Measurements from ENCODE around the gene CAB39L.
"Not testable (repeated sequence)": the region's sequence is repeated elsewhere in the genome, so short reads cannot be mapped to it uniquely, and the experiment has no call there.

Gene CAB39L

GRCh38 chr13:49343731-49344130, 100.1 kb downstream of the CAB39L start:
- DNase-seq (ENCODE audit: low spot score), result no peak

- DNase-seq (ENCODE audit: low spot score), result no peak
These were observed 100.6 kb downstream of the CAB39L start for GRCh38 chr13:49343255-49343654.

GRCh38 chr13:49342454-49342853, 101.4 kb downstream of the CAB39L start:
- no peak for DNase-seq (ENCODE audit: low spot score)

GRCh38 chr13:49341941-49342340, 101.9 kb downstream of the CAB39L start:
- no peak for DNase-seq (ENCODE audit: low spot score)

- DNase-seq (ENCODE audit: low spot score), result no peak
These were observed 102.3 kb downstream of the CAB39L start for GRCh38 chr13:49341517-49341916.

- DNase-seq (ENCODE audit: low spot score), result no peak
These were observed 103.7 kb downstream of the CAB39L start for GRCh38 chr13:49340161-49340560.

GRCh38 chr13:49336655-49337054, 107.2 kb downstream of the CAB39L start:
- DNase-seq (ENCODE audit: low spot score), result no peak

GRCh38 chr13:49330546-49330864, 113.4 kb downstream of the CAB39L start:
- DNase-seq (ENCODE audit: low spot score), result no peak

- DNase-seq (ENCODE audit: low spot score), result no peak
These were observed 113.9 kb downstream of the CAB39L start for GRCh38 chr13:49329831-49330545.

- not testable (repeated sequence) for DNase-seq (ENCODE audit: low spot score)
These were observed 116.7 kb downstream of the CAB39L start for GRCh38 chr13:49327145-49327544.

GRCh38 chr13:49326222-49326917, 117.5 kb downstream of the CAB39L start:
- DNase-seq (ENCODE audit: low spot score), result no peak

GRCh38 chr13:49323344-49323743, 120.5 kb downstream of the CAB39L start:
- no peak for DNase-seq (ENCODE audit: low spot score)

- DNase-seq (ENCODE audit: low spot score), result no peak
These were observed 121.2 kb downstream of the CAB39L start for GRCh38 chr13:49322702-49323101.

- DNase-seq (ENCODE audit: low spot score), result no peak
These were observed 122.9 kb downstream of the CAB39L start for GRCh38 chr13:49320975-49321374.

- DNase-seq (ENCODE audit: low spot score), result no peak
These were observed 123.9 kb downstream of the CAB39L start for GRCh38 chr13:49319951-49320350.

GRCh38 chr13:49319551-49319950, 124.3 kb downstream of the CAB39L start:
- DNase-seq (ENCODE audit: low spot score), result no peak

- DNase-seq (ENCODE audit: low spot score), result no peak
These were observed 127.9 kb downstream of the CAB39L start for GRCh38 chr13:49315756-49316482.

GRCh38 chr13:49315036-49315565, 128.8 kb downstream of the CAB39L start:
- DNase-seq (ENCODE audit: low spot score), result no peak

- no peak for DNase-seq (ENCODE audit: low spot score)
These were observed 129.5 kb downstream of the CAB39L start for GRCh38 chr13:49314344-49314882.

GRCh38 chr13:49311816-49312215, 132.0 kb downstream of the CAB39L start:
- DNase-seq (ENCODE audit: low spot score), result no peak

GRCh38 chr13:49310251-49310650, 133.6 kb downstream of the CAB39L start:
- no peak for DNase-seq (ENCODE audit: low spot score)

- no peak for DNase-seq (ENCODE audit: low spot score)
These were observed 134.9 kb downstream of the CAB39L start for GRCh38 chr13:49308921-49309408.
